Gastroesophageal sphincter (tissue), 4 donors: ENCODE results near the gene OAS1. TPM values are rescaled to one million over a fixed set of nuclear protein-coding genes. Genes with fewer than 3 reads are reported as not detected.

ENCODE experiments used
- ATAC-seq: fragments of 150-250 bp; one replicate; pipeline ENCODE4 v1.9.1; 2016; ENCODE audit warnings: mild to moderate bottlenecking, moderate library complexity
- H3K27ac ChIP-seq, 4 donors: fragments of 200-600 bp; sonication (generic) in 3 of 4; 1 replicate in 3 of 4; 2 replicates in 1 of 4; pipeline ENCODE4 v1.5.1; 2016 to 2019
- H3K27me3 ChIP-seq: fragments of 200-600 bp; sonication (generic); one replicate; pipeline ENCODE4 v1.5.1; 2019
- H3K36me3 ChIP-seq, 2 donors: fragments of 200-600 bp; sonication (generic); one replicate each; pipeline ENCODE4 v1.5.1; 2019; ENCODE audit warnings: control low read depth in 1 of 2
- H3K4me1 ChIP-seq, 3 donors: fragments of 200-600 bp; sonication (generic); 1 replicate in 2 of 3; 2 replicates in 1 of 3; pipeline ENCODE4 v1.5.1; 2016 to 2019; ENCODE audit warnings: control low read depth in 2 of 3
- H3K4me3 ChIP-seq, 2 donors: fragments of 200-600 bp; sonication (generic); one replicate each; pipeline ENCODE4 v1.5.1; 2019; ENCODE audit warnings: mild to moderate bottlenecking in 1 of 2, moderate library complexity in 1 of 2
- H3K9me3 ChIP-seq, 3 donors: fragments of 200-600 bp; sonication (generic); one replicate each; pipeline ENCODE4 v1.5.1; 2017 to 2019; ENCODE audit warnings: control low read depth in 2 of 3
- EP300 ChIP-seq: sonication (generic); formaldehyde crosslinking; IDR thresholded peaks from one replicate; pipeline ENCODE4 v1.6.1; 2017; ENCODE audit warnings: antibody characterized with exemption, mild to moderate bottlenecking
- POLR2A ChIP-seq, 2 donors: fragments of 450-650 bp; IDR thresholded peaks; one replicate each; pipeline ENCODE4 v1.6.1; 2017; ENCODE audit warnings: antibody characterized with exemption in 2 of 2, mild to moderate bottlenecking in 2 of 2, moderate library complexity in 1 of 2
- POLR2AphosphoS5 ChIP-seq: sonication (generic); formaldehyde crosslinking; IDR thresholded peaks from one replicate; pipeline ENCODE4 v1.6.1; 2017; ENCODE audit warnings: antibody characterized with exemption
- WGBS, 2 donors: methylation state at CpG; one replicate each; pipeline ENCODE4 v1.1.5; 2018; ENCODE audit warnings: low coverage in 1 of 2; 5-methylcytosine and 5-hydroxymethylcytosine counted together
- total RNA-seq, 4 donors: library from RNA; depleted of rRNA; stranded (reverse); fragments of >200 nt; gene quantifications; one replicate each; pipeline ENCODE4 v1.1.0, GENCODE V29; 2016
- TF ChIP-seq, protein P1 (sequence below), 4 experiments: fragments of 200-600 bp in 2 of 4; fragments of 450-650 bp in 2 of 4; sonication (generic) in 1 of 4; IDR thresholded peaks; one replicate each; pipeline ENCODE4 v1.5.1; 2017 to 2019; ENCODE audit warnings: antibody characterized with exemption in 4 of 4, mild to moderate bottlenecking in 2 of 4, moderate library complexity in 2 of 4

OAS1 gene
- 10 to 100 TPM in 1 of 4 donors, 1 to 10 TPM in 3; 4.8 to 17.0 (median 7.6) TPM for total RNA-seq

GRCh38 chr12:112906712-112907414 lies at the start of gene OAS1:
Gene OAS1 (plus strand): TSS chr12:112906962. CDS start chr12:112907040, 78 bp downstream.
- Histone ChIP-seq H3K4me3 (peak within 1 kb of the TSS; percentile 49 to 51), H3K4me1 (peaks cover 0 to 42% (median 7%) of the 10 kb centered on the region in 3 donors), H3K9me3 (peaks cover 0 to 1% (median 0%) of the 10 kb centered on the region in 3 donors), H3K36me3 (peaks cover 0 to 15% of the 10 kb centered on the region in 2 donors), H3K27me3 (no peaks in the 10 kb centered on the region), H3K27ac (peak within 1 kb of the TSS in 3 of 4 donors; percentile 60 to 75 (median 61))
- WGBS, 2 donors = 0% methylated on average over 1 to 3 of the region's 4 CpGs
- peak; percentile 78 for ATAC-seq
- TF ChIP-seq POLR2AphosphoS5 = peak; percentile 18
- no peak for TF ChIP-seq POLR2A (IDR thresholded peaks at IDR 0.05)
- TF ChIP-seq, protein P1, sequence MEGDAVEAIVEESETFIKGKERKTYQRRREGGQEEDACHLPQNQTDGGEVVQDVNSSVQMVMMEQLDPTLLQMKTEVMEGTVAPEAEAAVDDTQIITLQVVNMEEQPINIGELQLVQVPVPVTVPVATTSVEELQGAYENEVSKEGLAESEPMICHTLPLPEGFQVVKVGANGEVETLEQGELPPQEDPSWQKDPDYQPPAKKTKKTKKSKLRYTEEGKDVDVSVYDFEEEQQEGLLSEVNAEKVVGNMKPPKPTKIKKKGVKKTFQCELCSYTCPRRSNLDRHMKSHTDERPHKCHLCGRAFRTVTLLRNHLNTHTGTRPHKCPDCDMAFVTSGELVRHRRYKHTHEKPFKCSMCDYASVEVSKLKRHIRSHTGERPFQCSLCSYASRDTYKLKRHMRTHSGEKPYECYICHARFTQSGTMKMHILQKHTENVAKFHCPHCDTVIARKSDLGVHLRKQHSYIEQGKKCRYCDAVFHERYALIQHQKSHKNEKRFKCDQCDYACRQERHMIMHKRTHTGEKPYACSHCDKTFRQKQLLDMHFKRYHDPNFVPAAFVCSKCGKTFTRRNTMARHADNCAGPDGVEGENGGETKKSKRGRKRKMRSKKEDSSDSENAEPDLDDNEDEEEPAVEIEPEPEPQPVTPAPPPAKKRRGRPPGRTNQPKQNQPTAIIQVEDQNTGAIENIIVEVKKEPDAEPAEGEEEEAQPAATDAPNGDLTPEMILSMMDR (IDR thresholded peaks at IDR 0.05) = no peak

DNA sequence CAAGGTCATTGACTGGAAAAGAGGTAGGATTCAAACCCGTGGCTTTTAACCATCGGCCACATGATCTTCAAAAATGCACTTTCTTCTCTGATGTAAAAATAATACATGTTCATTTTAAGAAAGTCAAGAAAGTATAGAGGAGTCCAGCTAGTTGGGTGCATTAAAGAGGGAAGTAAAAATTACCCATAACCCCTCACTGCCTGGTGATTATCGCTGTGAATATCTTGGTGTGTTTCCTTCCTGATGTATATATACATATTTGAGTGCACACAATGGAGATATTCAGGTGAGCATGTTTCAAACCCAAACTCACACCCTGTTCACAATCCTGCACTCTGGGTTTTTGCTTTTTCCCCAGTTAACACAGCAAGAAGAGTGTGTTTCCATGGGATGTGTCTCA lies 47.5 kb upstream of the OAS1 start:
- ATAC-seq = no peak
- WGBS, 2 donors = 80 to 88% methylated on average over 3 of the region's 3 CpGs
- H3K4me3 ChIP-seq = no peak overlapping the region

GRCh38 chr12:112860181-112860580 lies 46.6 kb upstream of the OAS1 start:
- Histone ChIP-seq H3K4me1 (no peaks in the 10 kb centered on the region), H3K36me3 (no peaks in the 10 kb centered on the region), H3K4me3 (no peak overlapping the region), H3K27me3 (peaks cover 78% of the 10 kb centered on the region), H3K27ac (no peak overlapping the region), H3K9me3 (no peaks in the 10 kb centered on the region)
- TF ChIP-seq POLR2AphosphoS5 (no peak), EP300 (no peak), POLR2A (IDR thresholded peaks at IDR 0.05) (no peak)
- TF ChIP-seq, protein P1 (IDR thresholded peaks at IDR 0.05) = no peak
- ATAC-seq = no peak
- 47 to 49% methylated on average over 4 to 5 of the region's 5 CpGs for WGBS, 2 donors

More for the DNA sequence above, 47.5 kb upstream of the OAS1 start:
- TF ChIP-seq, protein P1 (IDR thresholded peaks at IDR 0.05) = no peak
- TF ChIP-seq EP300 (no peak), POLR2A (IDR thresholded peaks at IDR 0.05) (no peak), POLR2AphosphoS5 (no peak)
- H3K36me3 ChIP-seq = no peaks in the 10 kb centered on the region
- peaks cover 74% of the 10 kb centered on the region for H3K27me3 ChIP-seq
- H3K27ac ChIP-seq = no peak overlapping the region
- H3K4me1 ChIP-seq = no peaks in the 10 kb centered on the region
- no peaks in the 10 kb centered on the region for H3K9me3 ChIP-seq

DNA sequence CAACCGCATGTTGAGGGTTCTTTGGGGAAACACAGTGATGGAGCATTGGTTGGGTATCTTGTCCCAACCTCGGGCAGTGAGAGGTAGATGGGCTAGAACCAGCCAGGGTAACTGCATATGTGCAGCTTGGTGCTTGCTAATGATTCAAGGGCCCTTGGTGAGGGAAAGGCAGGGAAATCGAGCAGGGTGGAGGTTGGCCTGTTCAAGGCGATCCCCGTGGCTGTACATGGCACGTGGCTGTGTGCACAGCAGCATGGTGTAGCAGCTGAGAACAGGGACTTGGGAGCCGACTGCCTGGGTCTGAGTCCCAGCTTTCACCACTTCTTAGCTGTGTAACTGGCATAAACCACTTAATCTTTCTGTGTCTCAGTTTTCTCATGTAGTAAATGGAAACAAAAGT lies 45.5 kb upstream of the OAS1 start:
- Histone ChIP-seq H3K4me1 (no peaks in the 10 kb centered on the region), H3K4me3 (no peak overlapping the region), H3K9me3 (no peaks in the 10 kb centered on the region), H3K36me3 (no peaks in the 10 kb centered on the region), H3K27ac (no peak overlapping the region), H3K27me3 (peaks cover 67% of the 10 kb centered on the region)
- no peak for ATAC-seq
- 82 to 83% methylated on average over 3 to 7 of the region's 7 CpGs for WGBS, 2 donors
- TF ChIP-seq EP300 (no peak), POLR2AphosphoS5 (no peak), POLR2A (IDR thresholded peaks at IDR 0.05) (no peak)
- TF ChIP-seq, protein P1 (IDR thresholded peaks at IDR 0.05) = no peak
